ENCODE measurements around the gene DENND1B.

- TF ChIP-seq CTCF (IDR thresholded peaks at IDR 0.05) (no peak), POLR2A (IDR thresholded peaks at IDR 0.05) (no peak)
These were observed 85.2 kb downstream of the DENND1B start for GRCh38 chr1:197690074-197690473.
